Measurements from ENCODE around the gene ZP1. TPM values are rescaled to one million over a fixed set of nuclear protein-coding genes. Genes with fewer than 3 reads are reported as not detected.

Gene ZP1
- total RNA-seq, 1 donor from 2014 or later = not detected

DNA sequence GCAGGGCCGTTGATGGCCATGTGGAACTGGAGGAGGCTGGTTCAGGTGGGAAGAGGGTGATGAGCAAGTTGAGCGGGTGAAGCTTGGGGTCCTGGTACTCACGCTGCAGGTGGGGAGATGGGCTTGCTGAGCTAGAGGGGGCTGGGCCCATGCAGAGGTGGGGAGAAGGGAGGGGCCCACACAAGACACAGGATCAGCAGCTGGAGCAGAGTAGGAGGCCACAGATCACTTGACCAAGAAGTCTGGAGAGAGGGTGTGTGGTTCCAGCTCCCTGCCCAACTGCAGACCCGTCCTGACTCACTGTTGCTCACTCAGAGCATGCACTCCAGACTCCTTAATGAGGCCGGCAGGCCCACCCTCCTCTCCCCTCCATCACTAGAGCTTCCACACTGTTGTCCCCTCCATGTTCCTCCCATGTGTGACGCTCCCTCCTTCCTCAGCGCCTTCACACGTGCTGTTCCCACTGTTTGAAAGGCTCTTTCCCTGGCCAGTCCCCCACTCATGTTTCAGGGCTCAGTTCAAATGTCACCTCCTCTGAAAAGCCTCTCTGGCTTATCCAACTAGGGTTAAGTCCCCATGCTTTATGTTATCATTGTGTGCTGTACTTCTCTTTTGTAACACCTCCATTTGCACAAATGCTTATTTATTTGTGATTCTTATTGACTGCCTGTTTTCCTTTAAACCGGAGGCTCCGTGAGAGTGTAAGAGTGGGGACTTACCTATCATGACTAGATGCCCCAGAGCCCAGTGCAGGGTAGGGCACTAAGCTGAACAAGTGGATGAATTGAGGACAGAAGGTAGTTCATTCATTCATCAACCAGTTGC, 23.1 kb upstream of the ZP1 start:
- Histone ChIP-seq H3K27me3 (ENCODE audit: control insufficient read depth, insufficient read depth, low read length) (no peaks in the 10 kb centered on the region), H3K36me3 (ENCODE audit: control insufficient read depth, insufficient read depth, low read length) (no peaks in the 10 kb centered on the region), H3K4me3 (ENCODE audit: low read depth, low read length) (no peak overlapping the region)
- TF ChIP-seq, protein P1, sequence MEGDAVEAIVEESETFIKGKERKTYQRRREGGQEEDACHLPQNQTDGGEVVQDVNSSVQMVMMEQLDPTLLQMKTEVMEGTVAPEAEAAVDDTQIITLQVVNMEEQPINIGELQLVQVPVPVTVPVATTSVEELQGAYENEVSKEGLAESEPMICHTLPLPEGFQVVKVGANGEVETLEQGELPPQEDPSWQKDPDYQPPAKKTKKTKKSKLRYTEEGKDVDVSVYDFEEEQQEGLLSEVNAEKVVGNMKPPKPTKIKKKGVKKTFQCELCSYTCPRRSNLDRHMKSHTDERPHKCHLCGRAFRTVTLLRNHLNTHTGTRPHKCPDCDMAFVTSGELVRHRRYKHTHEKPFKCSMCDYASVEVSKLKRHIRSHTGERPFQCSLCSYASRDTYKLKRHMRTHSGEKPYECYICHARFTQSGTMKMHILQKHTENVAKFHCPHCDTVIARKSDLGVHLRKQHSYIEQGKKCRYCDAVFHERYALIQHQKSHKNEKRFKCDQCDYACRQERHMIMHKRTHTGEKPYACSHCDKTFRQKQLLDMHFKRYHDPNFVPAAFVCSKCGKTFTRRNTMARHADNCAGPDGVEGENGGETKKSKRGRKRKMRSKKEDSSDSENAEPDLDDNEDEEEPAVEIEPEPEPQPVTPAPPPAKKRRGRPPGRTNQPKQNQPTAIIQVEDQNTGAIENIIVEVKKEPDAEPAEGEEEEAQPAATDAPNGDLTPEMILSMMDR (IDR thresholded peaks at IDR 0.05; ENCODE audit: insufficient read depth, low read length, poor library complexity, severe bottlenecking) = no peak
- DNase-seq (ENCODE audit: low read depth) = no peak

DNA sequence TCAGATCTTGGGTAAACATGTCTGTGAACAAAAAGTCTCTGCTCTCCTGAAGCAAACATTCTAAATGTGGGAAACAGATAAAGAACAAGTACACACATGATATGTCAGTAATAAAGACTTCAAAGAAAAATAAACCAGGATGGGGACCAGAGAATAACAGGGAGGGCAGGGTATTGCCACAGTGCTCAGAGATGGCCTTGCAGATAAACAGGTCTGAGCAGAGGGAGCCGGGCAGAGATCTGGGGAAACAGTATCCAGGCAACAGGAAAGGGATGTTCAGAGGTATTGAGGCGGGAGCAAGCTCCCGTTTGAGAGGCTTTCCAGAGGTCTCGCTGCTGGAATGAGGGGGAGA, 22.5 kb upstream of the ZP1 start:
- Histone ChIP-seq H3K4me3 (ENCODE audit: low read depth, low read length) (no peak overlapping the region), H3K27me3 (ENCODE audit: control insufficient read depth, insufficient read depth, low read length) (no peaks in the 10 kb centered on the region), H3K36me3 (ENCODE audit: control insufficient read depth, insufficient read depth, low read length) (no peaks in the 10 kb centered on the region)
- TF ChIP-seq, protein P1 (IDR thresholded peaks at IDR 0.05; ENCODE audit: insufficient read depth, low read length, poor library complexity, severe bottlenecking) = no peak
- no peak for DNase-seq (ENCODE audit: low read depth)

DNA sequence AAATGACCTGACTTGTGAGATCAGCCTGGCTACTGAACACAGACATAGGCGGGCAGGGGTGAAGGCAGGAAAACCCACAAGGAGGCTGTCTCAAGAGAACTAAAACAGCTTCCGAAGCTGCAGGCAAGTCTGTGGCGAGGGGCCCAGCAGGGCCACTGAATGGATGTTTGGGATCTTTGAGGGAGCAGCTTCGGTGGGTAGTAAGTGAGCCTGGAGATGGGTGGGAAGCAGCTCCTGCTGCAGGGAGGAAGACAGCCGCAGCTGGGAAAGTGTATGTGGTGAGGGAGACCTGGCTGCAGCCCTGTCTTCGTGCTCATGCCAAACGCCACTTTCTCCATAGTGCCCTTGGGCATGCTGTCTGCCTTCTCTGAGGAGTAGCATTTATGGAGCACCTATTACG, 22.0 kb upstream of the ZP1 start:
- no peak overlapping the region for H3K4me3 ChIP-seq (ENCODE audit: low read depth, low read length)
- no peak for DNase-seq (ENCODE audit: low read depth)
- TF ChIP-seq, protein P1 (IDR thresholded peaks at IDR 0.05; ENCODE audit: insufficient read depth, low read length, poor library complexity, severe bottlenecking) = no peak
- H3K36me3 ChIP-seq (ENCODE audit: control insufficient read depth, insufficient read depth, low read length) = no peaks in the 10 kb centered on the region
- H3K27me3 ChIP-seq (ENCODE audit: control insufficient read depth, insufficient read depth, low read length) = no peaks in the 10 kb centered on the region

DNA sequence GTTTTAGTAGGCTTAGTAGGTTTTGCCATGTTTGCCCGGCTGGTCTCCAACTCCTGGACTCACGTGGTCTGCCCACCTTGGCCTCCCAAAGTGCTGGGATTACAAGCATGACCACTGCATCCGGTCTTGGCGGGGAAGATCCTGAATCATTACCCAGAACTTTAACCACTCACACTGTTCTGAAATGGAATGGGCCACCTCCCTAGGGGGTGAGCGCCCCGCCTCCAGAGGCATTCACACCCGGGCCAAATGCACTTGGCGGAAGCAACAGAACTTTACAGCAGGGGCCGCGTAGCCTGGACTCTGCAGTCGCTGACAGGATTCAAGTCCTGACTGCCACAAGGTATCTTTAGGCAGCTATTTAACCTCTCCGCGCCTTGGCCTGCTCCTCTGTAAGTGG, 20.1 kb upstream of the ZP1 start:
- no peak for DNase-seq (ENCODE audit: low read depth)
- TF ChIP-seq, protein P1 (IDR thresholded peaks at IDR 0.05; ENCODE audit: insufficient read depth, low read length, poor library complexity, severe bottlenecking) = no peak
- no peak overlapping the region for H3K4me3 ChIP-seq (ENCODE audit: low read depth, low read length)
- H3K36me3 ChIP-seq (ENCODE audit: control insufficient read depth, insufficient read depth, low read length) = peaks cover 1% of the 10 kb centered on the region
- H3K27me3 ChIP-seq (ENCODE audit: control insufficient read depth, insufficient read depth, low read length) = peaks cover 3% of the 10 kb centered on the region

DNA sequence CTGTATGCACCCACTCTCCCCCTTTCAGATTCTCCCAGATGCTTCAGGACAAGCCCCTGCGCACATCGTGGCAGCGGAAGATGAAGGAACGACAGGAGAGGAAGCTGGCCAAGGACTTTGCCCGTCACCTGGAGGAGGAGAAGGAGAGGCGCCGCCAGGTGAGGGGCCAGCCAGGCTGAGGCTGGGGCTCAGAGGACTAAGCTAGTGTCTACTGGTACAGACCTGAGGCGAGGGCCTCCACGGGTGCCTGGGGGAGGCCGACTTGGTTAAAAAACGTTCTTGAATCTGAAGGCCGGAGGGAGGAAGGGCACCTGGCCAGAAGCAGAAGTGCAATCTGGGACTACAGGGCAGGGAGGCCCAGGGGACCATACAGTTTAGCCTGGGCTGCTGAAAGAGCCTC, 19.4 kb upstream of the ZP1 start:
- H3K4me3 ChIP-seq (ENCODE audit: low read depth, low read length) = no peak overlapping the region
- peaks cover 1% of the 10 kb centered on the region for H3K36me3 ChIP-seq (ENCODE audit: control insufficient read depth, insufficient read depth, low read length)
- H3K27me3 ChIP-seq (ENCODE audit: control insufficient read depth, insufficient read depth, low read length) = peaks cover 8% of the 10 kb centered on the region
- TF ChIP-seq, protein P1 (IDR thresholded peaks at IDR 0.05; ENCODE audit: insufficient read depth, low read length, poor library complexity, severe bottlenecking) = no peak
- DNase-seq (ENCODE audit: low read depth) = no peak

DNA sequence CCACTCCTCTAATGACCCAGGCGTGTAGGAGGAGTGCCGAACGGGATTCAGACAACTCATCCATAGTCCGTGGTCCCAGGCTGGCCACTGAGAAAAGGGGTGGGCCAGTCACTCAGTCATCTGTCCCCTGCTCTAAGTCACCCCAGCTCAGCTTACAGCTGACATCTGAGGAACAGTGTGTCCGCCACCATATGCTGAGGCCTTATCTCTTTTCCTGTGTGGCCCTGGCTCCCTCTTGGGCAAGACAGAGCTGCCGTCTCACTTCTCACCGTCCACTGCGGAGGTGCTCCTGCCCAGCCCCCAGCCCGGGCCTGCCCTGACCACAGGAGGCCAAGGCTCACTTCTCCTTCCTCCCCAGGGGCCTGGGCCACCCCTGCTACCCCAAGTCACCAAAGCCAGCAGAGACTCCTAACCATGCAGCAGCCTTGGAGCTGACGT, 18.6 kb upstream of the ZP1 start:
- TF ChIP-seq, protein P1 (IDR thresholded peaks at IDR 0.05; ENCODE audit: insufficient read depth, low read length, poor library complexity, severe bottlenecking) = no peak
- no peak overlapping the region for H3K4me3 ChIP-seq (ENCODE audit: low read depth, low read length)
- H3K36me3 ChIP-seq (ENCODE audit: control insufficient read depth, insufficient read depth, low read length) = peaks cover 1% of the 10 kb centered on the region
- peaks cover 13% of the 10 kb centered on the region for H3K27me3 ChIP-seq (ENCODE audit: control insufficient read depth, insufficient read depth, low read length)
- no peak for DNase-seq (ENCODE audit: low read depth)
